GM21390 (cell line): Measurements from ENCODE around the gene PACRGL.
"Not testable (repeated sequence)": the region's sequence is repeated elsewhere in the genome, so short reads cannot be mapped to it uniquely, and the experiment has no call there.

Source experiments
- ATAC-seq: cut with Tn5 transposase; IDR thresholded peaks from one replicate; pipeline ENCODE4 v1.9.1; 2021; ENCODE audit not compliant: unreplicated experiment

Gene PACRGL

DNA sequence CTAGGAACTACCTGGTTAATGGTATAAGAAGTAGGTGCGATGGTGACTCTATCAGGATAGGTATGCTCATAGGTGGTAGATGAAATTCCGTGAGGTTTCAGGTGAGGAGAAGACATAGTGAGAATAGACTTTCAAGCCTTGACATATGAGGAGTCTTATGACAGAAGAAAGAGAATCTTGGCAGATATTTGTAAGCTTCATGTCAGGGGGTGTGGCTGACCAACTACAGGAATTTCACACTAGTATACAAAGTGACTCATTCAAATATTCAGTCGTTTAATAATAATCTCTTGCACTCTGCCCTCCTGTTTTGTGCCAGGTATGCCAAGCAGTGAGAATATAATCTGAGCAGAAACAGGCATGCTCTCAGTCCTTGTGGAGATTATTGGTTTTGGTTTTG, 22.8 kb downstream of the PACRGL start:
- no peak for ATAC-seq

DNA sequence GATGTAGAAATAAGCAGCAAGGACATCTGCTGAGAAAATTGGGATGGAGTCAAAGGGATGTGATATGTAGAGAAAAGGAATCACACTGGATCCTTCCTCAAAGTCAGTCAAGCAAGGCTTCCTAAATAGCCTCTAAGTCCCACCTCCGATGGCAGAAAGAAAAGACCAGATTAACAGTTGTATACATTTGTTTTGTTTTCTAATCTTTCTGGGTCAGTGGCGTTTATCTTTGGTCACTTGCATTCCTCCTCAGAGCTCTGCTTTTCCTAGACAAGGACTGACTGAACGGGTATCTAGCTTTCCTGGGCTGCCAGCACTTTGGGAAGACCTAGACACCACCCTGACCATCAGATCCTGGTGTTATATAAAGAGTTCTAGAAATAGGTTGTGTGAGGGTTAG, 23.2 kb downstream of the PACRGL start:
- ATAC-seq = no peak

DNA sequence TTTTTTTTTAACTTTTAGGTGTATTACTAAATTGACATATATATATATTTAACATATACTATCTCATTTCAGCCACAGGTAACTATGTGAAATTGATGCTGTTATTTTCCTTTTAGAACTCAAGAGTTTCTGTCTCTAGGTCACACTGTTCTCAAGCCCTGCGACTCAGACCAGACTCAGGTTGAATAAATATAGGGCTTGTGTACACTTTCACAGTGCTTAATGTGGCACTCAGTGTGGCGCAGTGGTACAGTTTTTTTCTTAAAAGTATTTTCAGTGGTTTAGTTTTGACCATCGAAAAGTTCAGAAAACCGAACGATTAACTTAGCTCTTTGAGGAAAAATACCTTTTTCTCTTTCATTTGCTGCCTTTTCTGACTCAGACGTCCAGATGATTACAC, 24.7 kb downstream of the PACRGL start:
- peak; percentile 92 for ATAC-seq

DNA sequence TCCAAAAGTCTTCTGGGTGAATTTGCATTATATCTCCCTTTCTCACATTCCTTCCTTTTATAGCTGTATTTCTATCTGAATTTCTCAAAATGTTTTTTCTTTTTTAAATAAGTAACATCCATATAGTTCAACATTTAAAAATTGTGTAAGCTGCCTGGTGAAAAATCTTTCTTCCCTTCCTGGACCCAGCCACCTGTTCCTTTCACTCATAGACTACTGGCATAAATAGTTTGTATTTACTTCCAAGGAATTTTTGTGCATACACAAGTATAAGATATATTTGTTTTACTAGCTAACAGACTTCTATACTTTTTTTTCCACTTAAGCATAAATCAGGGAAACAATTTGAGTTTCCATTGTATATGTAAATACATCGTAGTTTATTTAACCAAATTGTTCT, 35.7 kb downstream of the PACRGL start:
- ATAC-seq = no peak

DNA sequence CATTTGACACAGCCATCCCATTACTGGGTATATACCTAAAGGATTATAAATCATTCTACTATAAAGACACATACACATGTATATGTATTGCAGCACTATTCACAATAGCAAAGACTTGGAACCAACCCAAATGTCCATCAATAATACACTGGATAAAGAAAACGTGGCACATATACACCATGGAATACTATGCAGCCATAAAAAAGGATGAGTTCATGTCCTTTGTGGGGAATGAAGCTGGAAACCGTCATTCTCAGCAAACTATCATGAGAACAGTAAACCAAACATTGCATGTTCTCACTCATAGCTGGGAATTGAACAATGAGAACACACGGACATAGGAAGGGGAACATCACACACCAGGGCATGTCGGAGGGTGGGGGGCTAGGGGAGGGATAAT, 45.7 kb downstream of the PACRGL start:
- not testable (repeated sequence) for ATAC-seq

DNA sequence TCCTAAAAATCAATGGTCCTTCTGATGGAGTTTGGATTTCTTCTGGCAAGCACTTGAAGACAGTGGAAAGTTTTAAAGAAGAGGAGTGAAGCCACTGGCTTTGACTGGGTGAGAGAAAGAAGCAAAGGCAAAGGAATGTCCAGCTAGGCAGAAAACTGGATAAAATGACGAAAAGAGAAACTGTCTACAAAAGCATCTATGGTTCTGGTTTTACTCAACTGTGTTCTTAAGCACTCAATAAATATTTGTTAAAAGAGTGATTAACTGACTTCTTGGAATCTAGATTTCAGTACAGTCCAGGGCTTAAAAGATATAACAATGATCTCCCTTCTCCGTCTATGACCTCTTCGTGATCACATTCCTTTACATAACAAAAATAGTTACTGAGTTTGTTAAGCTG, 52.4 kb downstream of the PACRGL start:
- ATAC-seq = no peak

DNA sequence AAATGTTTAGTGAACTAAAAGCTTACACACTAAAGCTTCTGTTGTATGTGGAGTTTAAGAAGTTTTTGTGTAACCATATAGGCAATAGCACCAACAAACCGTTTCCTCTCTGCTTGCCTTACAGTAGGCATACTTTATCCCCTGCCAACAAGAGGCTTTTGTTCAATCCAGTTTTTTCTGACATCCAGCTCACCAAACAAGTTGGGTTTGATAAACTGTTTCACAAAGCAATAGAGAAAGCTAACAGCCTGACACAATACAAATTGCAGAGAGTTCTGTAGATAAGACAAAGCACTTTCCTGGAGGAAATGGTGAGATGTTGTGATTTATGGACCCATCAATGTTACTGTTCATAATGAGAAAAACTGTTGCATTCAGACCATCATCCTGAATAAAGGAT, 53.8 kb downstream of the PACRGL start:
- ATAC-seq = no peak

DNA sequence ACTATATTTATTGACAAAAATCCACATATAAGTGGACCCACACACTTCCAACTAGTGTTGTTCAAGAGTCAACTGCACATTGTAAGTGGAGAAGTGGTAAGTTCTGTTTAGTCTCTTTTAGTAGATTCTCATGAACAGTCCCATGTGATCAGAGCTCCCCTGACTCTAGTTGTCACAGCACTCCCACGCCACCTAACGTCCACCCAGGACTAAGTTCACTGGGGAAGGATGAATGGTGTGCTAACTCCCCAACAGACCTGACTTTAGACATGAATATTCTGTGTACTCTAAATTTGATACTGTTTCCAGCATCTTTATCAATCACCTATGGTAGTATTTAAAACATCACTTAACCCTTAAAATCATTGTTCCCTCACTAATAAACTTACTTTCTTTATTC, 59.8 kb downstream of the PACRGL start:
- no peak for ATAC-seq

DNA sequence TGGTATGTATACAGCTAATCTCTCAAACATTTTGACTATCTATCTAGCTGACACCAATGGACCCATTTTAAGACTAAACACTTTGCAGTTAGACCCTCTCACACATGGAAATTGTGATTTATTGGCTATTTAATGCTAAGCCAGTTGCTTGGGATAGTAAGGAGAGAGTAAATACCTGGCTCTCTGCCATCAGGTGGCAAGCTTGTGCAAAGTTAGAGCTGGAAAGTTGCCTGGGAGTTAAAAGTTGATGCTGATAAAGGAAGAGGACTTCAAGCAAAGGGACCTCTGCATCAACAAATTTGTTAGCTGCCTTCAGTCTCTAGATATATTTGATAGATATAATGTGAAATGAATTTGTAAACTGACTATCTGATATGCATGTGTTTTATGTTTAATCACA, 61.1 kb downstream of the PACRGL start:
- ATAC-seq = no peak

DNA sequence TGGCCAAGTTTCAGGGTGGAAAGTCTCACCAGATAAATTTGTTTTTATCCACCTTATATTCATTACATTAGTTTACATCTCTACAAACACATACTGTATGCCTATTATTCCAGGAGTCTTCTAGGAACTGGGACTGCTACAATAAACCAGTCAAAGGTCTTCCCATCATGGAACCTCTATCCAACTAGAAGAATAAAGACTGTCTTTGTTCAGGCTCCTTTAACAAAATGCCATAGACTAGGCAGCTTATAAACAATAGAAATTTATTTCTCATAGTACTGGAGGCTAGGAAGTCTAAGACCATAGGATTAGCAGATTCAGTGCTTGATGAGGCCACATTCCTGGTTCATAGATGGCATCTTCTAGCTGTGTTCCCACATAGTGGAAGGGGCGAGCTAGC, 61.6 kb downstream of the PACRGL start:
- no peak for ATAC-seq

DNA sequence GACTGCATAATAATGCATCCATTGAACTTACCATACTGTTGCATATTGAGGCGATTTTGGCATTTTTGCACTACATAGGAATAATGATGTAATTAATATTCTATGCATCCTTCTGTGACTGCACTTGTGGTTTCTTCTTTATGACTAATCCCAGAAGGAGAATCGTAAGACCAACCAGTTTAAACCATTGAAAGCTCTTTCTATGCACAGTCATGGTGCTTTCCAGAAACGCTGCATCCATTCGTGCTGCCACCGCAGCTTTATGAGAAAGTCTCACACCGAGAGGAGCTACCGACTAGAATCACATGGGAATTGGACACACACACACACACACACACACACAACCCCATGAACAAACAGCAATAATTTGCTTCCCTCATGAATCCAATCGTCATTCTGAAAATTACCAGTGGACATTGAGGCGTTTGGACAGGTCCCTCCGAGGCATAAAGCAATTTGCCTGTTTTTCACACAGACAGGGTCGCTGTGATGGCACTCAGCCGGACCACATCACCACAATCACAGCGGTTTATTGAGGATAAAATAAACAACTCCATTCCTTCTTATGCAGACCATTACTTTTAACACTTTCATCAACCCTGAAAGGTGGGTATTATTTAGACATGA, 64.2 kb downstream of the PACRGL start:
- no peak for ATAC-seq

DNA sequence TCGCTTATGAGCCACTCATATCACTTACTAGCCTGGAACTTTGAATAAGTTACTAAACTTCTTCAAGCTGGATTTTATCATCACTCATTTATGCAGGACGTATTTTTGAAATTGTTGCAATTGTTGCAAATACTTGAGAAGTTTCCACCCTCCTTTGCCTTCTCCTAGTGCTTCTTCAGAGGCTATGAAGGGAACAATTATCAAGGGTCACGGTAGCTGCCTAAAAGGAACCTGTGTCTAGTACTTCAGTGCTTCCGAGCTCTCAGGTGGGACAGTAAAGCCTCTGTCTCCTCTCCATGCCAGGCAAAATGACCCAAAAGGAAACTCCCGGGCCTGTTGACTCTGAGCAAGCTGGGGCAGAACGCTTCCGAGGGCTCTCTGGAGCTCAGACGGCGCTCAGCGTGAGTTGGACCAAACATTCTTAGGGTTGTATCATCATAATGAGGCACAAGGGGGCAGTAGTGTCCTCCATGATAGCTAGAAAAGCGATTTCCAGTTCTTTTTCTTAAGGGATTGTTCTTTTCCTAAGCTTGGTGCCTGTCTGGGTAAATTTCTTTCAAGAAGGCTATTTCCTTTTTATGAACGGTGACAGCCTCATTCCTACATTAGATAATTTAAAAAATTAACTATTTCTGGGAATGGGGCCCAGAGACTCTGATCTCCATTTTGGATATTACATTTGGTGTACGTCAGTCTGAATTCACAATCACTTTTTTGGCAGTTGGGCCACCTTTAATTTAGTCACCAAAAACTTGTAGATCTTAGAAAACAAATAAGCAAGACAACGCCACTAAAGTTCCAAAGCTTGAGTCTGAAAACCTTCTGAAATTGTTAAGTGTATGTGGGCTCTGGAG, 73.1 kb downstream of the PACRGL start:
- peak; percentile 89 for ATAC-seq

DNA sequence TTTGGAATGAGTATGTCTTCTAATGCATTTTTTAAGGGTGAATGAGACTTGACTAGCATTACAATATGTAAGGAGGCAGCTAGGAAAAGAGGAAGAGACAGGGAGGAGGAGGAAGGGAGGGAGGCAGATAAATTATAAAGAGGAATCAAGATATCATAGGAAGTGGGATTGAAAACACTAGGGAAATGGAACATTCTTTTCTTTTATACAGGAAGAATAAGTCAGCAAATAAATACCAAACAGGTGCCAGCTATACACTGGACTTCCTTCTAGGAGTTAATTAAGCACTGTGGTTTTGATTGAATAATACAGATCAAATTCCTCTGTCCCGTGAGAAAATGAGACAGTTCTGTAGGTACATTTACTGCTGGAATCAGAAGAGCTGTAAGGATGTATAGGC, 78.6 kb downstream of the PACRGL start:
- no peak for ATAC-seq

DNA sequence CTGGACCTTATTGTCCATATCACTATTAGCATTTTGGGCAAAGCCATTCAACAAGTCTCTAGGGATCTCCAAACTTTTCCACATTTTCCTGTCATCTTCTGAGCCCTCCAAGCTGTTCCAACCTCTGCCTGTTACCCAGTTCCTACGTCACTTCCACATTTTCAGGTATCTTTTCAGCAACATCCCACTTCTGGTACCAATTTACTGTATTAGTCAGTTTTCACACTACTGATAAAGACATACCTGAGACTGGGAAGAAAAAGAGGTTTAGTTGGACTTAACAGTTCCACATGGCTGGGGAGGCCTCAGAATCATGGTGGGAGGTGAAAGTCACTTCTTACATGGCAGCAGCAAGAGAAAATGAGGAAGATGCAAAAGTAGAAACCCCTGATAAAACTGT, 82.9 kb downstream of the PACRGL start:
- ATAC-seq = not testable (repeated sequence)

DNA sequence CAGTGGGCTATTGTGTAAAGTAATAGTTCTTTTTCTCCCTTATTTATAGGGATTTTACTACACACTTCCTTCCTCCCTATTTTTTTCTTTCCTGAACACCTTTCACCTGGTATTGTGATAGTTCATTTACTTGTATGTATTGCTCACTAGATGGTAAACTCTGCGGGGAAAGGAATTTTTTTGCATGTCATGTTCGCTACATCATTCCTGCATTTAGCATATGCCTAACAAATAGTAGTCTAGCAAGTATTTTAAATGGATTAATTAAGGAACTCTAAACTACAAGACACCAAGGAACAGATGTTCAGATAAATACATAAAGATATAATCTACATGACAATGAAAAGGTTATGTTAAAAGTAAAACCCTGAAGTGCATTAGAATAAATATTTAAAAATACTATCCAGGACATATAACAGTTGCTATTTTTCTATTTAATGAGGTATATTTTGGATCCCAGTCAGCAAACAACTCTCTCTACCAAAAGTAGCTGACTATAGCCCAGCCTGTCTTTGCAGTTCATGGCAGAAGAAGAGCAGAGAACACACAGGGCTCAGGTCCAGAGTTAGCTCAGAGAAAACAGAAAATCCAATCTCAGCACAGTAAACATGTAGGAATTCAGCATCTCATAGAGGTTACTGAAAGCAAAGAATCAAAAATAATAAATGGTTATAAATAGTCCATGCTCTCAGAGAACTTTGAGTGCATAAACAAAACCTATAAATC, 87.8 kb downstream of the PACRGL start:
- no peak for ATAC-seq
